HEK293 (cell line): Measurements from ENCODE around the gene CNKSR2.

ENCODE experiments used
- GLI4 ChIP-seq: fragments of 450-650 bp; formaldehyde crosslinking; IDR thresholded peaks from 2 replicates; pipeline ENCODE4 v1.5.1; 2016; ENCODE audit warnings: missing biosample characterization, missing genetic modification characterization
- GLIS1 ChIP-seq: fragments of 450-650 bp; formaldehyde crosslinking; IDR thresholded peaks from 2 replicates; pipeline ENCODE4 v1.5.1; 2016; ENCODE audit warnings: missing biosample characterization, missing genetic modification characterization
- KLF8 ChIP-seq: fragments of 450-650 bp; formaldehyde crosslinking; IDR thresholded peaks from 2 replicates; pipeline ENCODE4 v1.5.1; 2016; ENCODE audit warnings: missing biosample characterization, missing genetic modification characterization
- MEIS1 ChIP-seq: sonication (generic); formaldehyde crosslinking; IDR thresholded peaks from 2 replicates; pipeline ENCODE4 v1.8.1; 2022; ENCODE audit warnings: missing genetic modification reagents, mild to moderate bottlenecking, borderline replicate concordance
- SALL2 ChIP-seq: fragments of 450-650 bp; formaldehyde crosslinking; IDR thresholded peaks from 2 replicates; pipeline ENCODE4 v1.5.0; 2017; ENCODE audit warnings: missing biosample characterization, mild to moderate bottlenecking, missing genetic modification characterization, borderline replicate concordance
- SP2 ChIP-seq: fragments of 450-650 bp; formaldehyde crosslinking; IDR thresholded peaks from 2 replicates; pipeline ENCODE4 v1.5.1; 2016; ENCODE audit warnings: missing biosample characterization, missing genetic modification characterization
- YY2 ChIP-seq: fragments of 450-650 bp; formaldehyde crosslinking; IDR thresholded peaks from 2 replicates; pipeline ENCODE4 v1.5.1; 2016; ENCODE audit warnings: missing biosample characterization, missing genetic modification characterization
- ZBTB48 ChIP-seq: fragments of 450-650 bp; formaldehyde crosslinking; IDR thresholded peaks from 2 replicates; pipeline ENCODE4 v1.5.1; 2016; ENCODE audit warnings: missing biosample characterization, missing genetic modification characterization
- ZFP3 ChIP-seq: fragments of 450-650 bp; formaldehyde crosslinking; IDR thresholded peaks from 2 replicates; pipeline ENCODE4 v1.5.1; 2016; ENCODE audit warnings: low read depth, missing biosample characterization, missing genetic modification characterization
- ZNF112 ChIP-seq: fragments of 450-650 bp; formaldehyde crosslinking; IDR thresholded peaks from 2 replicates; pipeline ENCODE4 v1.5.0; 2017; ENCODE audit warnings: missing biosample characterization, missing genetic modification characterization
- ZNF114 ChIP-seq: fragments of 450-650 bp; formaldehyde crosslinking; IDR thresholded peaks from 2 replicates; pipeline ENCODE4 v1.5.0; 2017; ENCODE audit warnings: missing biosample characterization, missing genetic modification characterization
- ZNF138 ChIP-seq: fragments of 450-650 bp; formaldehyde crosslinking; IDR thresholded peaks from 2 replicates; pipeline ENCODE4 v1.5.1; 2016; ENCODE audit warnings: missing biosample characterization, missing genetic modification characterization, borderline replicate concordance
- ZNF146 ChIP-seq: fragments of 450-650 bp; formaldehyde crosslinking; IDR thresholded peaks from 2 replicates; pipeline ENCODE4 v1.5.1; 2016; ENCODE audit warnings: missing biosample characterization, missing genetic modification characterization
- ZNF184 ChIP-seq: fragments of 450-650 bp; IDR thresholded peaks from 2 replicates; pipeline ENCODE4 v1.5.1; 2018; ENCODE audit warnings: missing biosample characterization, mild to moderate bottlenecking, missing genetic modification characterization
- ZNF2 ChIP-seq: fragments of 450-650 bp; formaldehyde crosslinking; IDR thresholded peaks from 2 replicates; pipeline ENCODE4 v1.5.1; 2016; ENCODE audit warnings: missing biosample characterization, missing genetic modification characterization
- ZNF239 ChIP-seq: fragments of 450-650 bp; formaldehyde crosslinking; IDR thresholded peaks from 2 replicates; pipeline ENCODE4 v1.5.1; 2016; ENCODE audit warnings: missing biosample characterization, missing genetic modification characterization
- ZNF350 ChIP-seq: fragments of 450-650 bp; formaldehyde crosslinking; IDR thresholded peaks from 2 replicates; pipeline ENCODE4 v1.5.0; 2017; ENCODE audit warnings: missing biosample characterization, mild to moderate bottlenecking, missing genetic modification characterization
- ZNF354C ChIP-seq: fragments of 450-650 bp; formaldehyde crosslinking; IDR thresholded peaks from 2 replicates; pipeline ENCODE4 v1.5.1; 2016; ENCODE audit warnings: missing biosample characterization, missing genetic modification characterization, low read depth, borderline replicate concordance
- ZNF488 ChIP-seq: fragments of 450-650 bp; formaldehyde crosslinking; IDR thresholded peaks from 2 replicates; pipeline ENCODE4 v1.5.1; 2016; ENCODE audit warnings: missing biosample characterization, missing genetic modification characterization
- ZNF585B ChIP-seq: fragments of 450-650 bp; formaldehyde crosslinking; IDR thresholded peaks from 2 replicates; pipeline ENCODE4 v1.5.1; 2016; ENCODE audit warnings: missing biosample characterization, missing genetic modification characterization
- ZNF610 ChIP-seq: fragments of 450-650 bp; formaldehyde crosslinking; IDR thresholded peaks from 2 replicates; pipeline ENCODE4 v1.5.1; 2016; ENCODE audit warnings: missing biosample characterization, missing genetic modification characterization, borderline replicate concordance
- ZNF623 ChIP-seq: fragments of 450-650 bp; formaldehyde crosslinking; IDR thresholded peaks from 2 replicates; pipeline ENCODE4 v1.5.1; 2016; ENCODE audit warnings: missing biosample characterization, missing genetic modification characterization
- ZNF837 ChIP-seq: fragments of 450-650 bp; formaldehyde crosslinking; IDR thresholded peaks from 2 replicates; pipeline ENCODE4 v1.5.1; 2016; ENCODE audit warnings: missing biosample characterization, missing genetic modification characterization
- TF ChIP-seq, protein P1 (sequence below): fragments of 450-650 bp; formaldehyde crosslinking; IDR thresholded peaks from 2 replicates; pipeline ENCODE4 v1.5.1; 2016; ENCODE audit warnings: missing biosample characterization, missing genetic modification characterization
- TF ChIP-seq, protein P2 (sequence below): fragments of 450-650 bp; formaldehyde crosslinking; IDR thresholded peaks from 2 replicates; pipeline ENCODE4 v1.5.1; 2016; ENCODE audit warnings: missing biosample characterization, missing genetic modification characterization
- TF ChIP-seq, protein P3 (sequence below): fragments of 450-650 bp; formaldehyde crosslinking; IDR thresholded peaks from 2 replicates; pipeline ENCODE4; 2016; ENCODE audit warnings: missing biosample characterization, missing genetic modification characterization
- TF ChIP-seq, protein P4 (sequence below): fragments of 450-650 bp; formaldehyde crosslinking; conservative IDR thresholded peaks from 2 replicates; pipeline ENCODE4 v1.5.1; 2016; ENCODE audit warnings: low read depth, missing biosample characterization, missing genetic modification characterization
- TF ChIP-seq, protein P5 (sequence below): fragments of 450-650 bp; formaldehyde crosslinking; IDR thresholded peaks from 2 replicates; pipeline ENCODE4 v1.5.1; 2017; ENCODE audit warnings: missing biosample characterization, missing genetic modification characterization

Gene CNKSR2

DNA sequence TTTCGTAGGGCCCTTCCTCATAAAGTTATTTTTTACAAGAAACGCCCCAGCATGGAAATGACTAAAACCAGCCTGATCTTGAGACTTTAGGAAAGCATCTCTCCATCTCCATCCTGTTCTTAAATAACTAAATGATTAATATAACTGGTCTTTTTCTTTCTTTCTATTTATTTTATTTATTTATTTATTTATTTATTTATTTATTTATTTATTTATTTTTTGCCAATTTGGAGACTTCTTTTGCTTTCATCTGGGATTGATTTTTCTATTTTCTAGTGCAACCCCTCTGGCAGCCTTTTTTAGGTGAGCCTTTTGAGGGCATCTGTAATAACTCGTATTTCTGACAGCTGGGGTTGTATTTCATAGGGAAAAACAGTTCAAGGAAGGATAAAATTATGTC, 285.1 kb downstream of the CNKSR2 start (continued):
- TF ChIP-seq ZNF138 = no peak
- TF ChIP-seq MEIS1 (CRISPR knock-in tag) = no peak
- no peak for TF ChIP-seq ZNF585B (tag by site-specific recombination)
- no peak for TF ChIP-seq ZNF2 (tag by site-specific recombination)
- no peak for TF ChIP-seq ZNF350 (tag by site-specific recombination)
- no peak for TF ChIP-seq ZNF354C (tag by site-specific recombination)
- no peak for TF ChIP-seq SP2
- no peak for TF ChIP-seq ZNF114 (tag by site-specific recombination)
- TF ChIP-seq, protein P1, sequence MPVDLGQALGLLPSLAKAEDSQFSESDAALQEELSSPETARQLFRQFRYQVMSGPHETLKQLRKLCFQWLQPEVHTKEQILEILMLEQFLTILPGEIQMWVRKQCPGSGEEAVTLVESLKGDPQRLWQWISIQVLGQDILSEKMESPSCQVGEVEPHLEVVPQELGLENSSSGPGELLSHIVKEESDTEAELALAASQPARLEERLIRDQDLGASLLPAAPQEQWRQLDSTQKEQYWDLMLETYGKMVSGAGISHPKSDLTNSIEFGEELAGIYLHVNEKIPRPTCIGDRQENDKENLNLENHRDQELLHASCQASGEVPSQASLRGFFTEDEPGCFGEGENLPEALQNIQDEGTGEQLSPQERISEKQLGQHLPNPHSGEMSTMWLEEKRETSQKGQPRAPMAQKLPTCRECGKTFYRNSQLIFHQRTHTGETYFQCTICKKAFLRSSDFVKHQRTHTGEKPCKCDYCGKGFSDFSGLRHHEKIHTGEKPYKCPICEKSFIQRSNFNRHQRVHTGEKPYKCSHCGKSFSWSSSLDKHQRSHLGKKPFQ (tag by site-specific recombination) = no peak
- TF ChIP-seq ZBTB48 = no peak
- TF ChIP-seq ZNF184 (tag by site-specific recombination) = no peak
- TF ChIP-seq ZNF623 (tag by site-specific recombination) = peak; percentile 71
- TF ChIP-seq ZNF146 = no peak
- TF ChIP-seq SALL2 (tag by site-specific recombination) = no peak
- TF ChIP-seq KLF8 = no peak
- no peak for TF ChIP-seq GLI4 (tag by site-specific recombination)
- TF ChIP-seq, protein P2, sequence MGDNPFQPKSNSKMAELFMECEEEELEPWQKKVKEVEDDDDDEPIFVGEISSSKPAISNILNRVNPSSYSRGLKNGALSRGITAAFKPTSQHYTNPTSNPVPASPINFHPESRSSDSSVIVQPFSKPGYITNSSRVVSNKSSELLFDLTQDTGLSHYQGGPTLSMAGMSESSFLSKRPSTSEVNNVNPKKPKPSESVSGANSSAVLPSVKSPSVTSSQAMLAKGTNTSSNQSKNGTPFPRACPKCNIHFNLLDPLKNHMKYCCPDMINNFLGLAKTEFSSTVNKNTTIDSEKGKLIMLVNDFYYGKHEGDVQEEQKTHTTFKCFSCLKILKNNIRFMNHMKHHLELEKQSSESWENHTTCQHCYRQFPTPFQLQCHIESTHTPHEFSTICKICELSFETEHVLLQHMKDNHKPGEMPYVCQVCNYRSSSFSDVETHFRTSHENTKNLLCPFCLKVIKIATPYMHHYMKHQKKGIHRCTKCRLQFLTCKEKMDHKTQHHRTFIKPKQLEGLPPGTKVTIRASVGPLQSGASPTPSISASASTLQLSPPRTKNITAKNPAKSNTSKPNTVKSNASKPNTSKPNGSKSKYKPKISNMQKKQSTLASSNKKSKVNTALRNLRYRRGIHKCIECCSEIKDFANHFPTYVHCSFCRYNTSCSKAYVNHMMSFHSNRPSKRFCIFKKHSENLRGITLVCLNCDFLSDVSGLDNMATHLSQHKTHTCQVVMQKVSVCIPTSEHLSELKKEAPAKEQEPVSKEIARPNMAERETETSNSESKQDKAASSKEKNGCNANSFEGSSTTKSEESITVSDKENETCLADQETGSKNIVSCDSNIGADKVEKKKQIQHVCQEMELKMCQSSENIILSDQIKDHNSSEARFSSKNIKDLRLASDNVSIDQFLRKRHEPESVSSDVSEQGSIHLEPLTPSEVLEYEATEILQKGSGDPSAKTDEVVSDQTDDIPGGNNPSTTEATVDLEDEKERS = no peak
- no peak for TF ChIP-seq YY2
- no peak for TF ChIP-seq ZNF239
- TF ChIP-seq ZFP3 (tag by site-specific recombination) = no peak
- TF ChIP-seq, protein P3, sequence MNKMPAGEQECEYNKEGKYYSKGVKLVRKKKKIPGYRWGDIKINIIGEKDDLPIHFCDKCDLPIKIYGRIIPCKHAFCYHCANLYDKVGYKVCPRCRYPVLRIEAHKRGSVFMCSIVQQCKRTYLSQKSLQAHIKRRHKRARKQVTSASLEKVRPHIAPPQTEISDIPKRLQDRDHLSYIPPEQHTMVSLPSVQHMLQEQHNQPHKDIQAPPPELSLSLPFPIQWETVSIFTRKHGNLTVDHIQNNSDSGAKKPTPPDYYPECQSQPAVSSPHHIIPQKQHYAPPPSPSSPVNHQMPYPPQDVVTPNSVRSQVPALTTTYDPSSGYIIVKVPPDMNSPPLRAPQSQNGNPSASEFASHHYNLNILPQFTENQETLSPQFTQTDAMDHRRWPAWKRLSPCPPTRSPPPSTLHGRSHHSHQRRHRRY (tag by site-specific recombination) = no peak
- TF ChIP-seq ZNF837 (tag by site-specific recombination) = no peak
- TF ChIP-seq, protein P4, sequence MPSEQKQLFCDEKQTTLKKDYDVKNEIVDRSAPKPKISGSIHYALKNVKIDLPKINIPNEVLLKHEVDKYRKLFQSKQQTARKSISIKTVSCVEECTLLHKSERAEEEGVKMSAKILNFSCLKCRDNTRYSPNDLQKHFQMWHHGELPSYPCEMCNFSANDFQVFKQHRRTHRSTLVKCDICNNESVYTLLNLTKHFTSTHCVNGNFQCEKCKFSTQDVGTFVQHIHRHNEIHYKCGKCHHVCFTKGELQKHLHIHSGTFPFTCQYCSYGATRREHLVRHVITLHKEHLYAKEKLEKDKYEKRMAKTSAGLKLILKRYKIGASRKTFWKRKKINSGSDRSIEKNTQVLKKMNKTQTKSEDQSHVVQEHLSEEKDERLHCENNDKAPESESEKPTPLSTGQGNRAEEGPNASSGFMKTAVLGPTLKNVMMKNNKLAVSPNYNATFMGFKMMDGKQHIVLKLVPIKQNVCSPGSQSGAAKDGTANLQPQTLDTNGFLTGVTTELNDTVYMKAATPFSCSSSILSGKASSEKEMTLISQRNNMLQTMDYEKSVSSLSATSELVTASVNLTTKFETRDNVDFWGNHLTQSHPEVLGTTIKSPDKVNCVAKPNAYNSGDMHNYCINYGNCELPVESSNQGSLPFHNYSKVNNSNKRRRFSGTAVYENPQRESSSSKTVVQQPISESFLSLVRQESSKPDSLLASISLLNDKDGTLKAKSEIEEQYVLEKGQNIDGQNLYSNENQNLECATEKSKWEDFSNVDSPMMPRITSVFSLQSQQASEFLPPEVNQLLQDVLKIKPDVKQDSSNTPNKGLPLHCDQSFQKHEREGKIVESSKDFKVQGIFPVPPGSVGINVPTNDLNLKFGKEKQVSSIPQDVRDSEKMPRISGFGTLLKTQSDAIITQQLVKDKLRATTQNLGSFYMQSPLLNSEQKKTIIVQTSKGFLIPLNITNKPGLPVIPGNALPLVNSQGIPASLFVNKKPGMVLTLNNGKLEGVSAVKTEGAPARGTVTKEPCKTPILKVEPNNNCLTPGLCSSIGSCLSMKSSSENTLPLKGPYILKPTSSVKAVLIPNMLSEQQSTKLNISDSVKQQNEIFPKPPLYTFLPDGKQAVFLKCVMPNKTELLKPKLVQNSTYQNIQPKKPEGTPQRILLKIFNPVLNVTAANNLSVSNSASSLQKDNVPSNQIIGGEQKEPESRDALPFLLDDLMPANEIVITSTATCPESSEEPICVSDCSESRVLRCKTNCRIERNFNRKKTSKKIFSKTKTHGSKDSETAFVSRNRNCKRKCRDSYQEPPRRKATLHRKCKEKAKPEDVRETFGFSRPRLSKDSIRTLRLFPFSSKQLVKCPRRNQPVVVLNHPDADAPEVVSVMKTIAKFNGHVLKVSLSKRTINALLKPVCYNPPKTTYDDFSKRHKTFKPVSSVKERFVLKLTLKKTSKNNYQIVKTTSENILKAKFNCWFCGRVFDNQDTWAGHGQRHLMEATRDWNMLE = peak; percentile 92
- TF ChIP-seq ZNF488 (tag by site-specific recombination) = no peak
- TF ChIP-seq ZNF112 (tag by site-specific recombination) = no peak
- TF ChIP-seq ZNF610 = no peak
- no peak for TF ChIP-seq GLIS1 (tag by site-specific recombination)
- TF ChIP-seq, protein P5, sequence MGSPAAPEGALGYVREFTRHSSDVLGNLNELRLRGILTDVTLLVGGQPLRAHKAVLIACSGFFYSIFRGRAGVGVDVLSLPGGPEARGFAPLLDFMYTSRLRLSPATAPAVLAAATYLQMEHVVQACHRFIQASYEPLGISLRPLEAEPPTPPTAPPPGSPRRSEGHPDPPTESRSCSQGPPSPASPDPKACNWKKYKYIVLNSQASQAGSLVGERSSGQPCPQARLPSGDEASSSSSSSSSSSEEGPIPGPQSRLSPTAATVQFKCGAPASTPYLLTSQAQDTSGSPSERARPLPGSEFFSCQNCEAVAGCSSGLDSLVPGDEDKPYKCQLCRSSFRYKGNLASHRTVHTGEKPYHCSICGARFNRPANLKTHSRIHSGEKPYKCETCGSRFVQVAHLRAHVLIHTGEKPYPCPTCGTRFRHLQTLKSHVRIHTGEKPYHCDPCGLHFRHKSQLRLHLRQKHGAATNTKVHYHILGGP = no peak
